ENCODE data around the gene PROK1. TPM values are rescaled to one million over a fixed set of nuclear protein-coding genes. Genes with fewer than 3 reads are reported as not detected.

PROK1 gene
- total RNA-seq, 1 experiment from 2014 or later, result not detected

DNA sequence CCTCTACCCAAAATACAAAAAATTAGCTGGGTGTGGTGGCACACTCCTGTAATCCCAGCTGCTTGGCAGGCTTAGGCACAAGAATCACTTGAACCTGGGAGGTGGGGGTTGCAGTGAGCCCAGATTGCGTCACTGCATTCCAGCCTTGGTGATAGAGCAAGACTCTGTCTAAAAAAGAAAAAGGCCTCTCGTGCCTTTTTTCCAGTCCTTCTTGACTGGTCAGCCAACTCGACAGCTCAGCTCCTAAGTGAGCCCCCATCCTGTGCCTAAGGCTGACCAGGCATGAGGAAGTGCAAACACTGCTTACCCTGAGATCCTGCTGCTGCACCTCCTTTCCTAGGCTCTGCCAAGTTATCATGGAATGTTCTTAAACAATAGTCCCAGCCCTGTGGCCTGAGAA lies 10.1 kb upstream of the PROK1 start:
- Histone ChIP-seq H3K36me3 (ENCODE audit: insufficient read depth, low read length, poor library complexity, severe bottlenecking) (no peaks in the 10 kb centered on the region), H3K4me3 (ENCODE audit: low read depth, low read length, poor library complexity, severe bottlenecking) (no peak overlapping the region), H3K4me1 (ENCODE audit: insufficient read depth, low read length, poor library complexity, severe bottlenecking) (no peaks in the 10 kb centered on the region), H3K27ac (ENCODE audit: low read depth, low read length, poor library complexity, severe bottlenecking) (no peak overlapping the region), H3K9me3 (ENCODE audit: low read depth, low read length, poor library complexity, severe bottlenecking) (no peaks in the 10 kb centered on the region), H3K27me3 (replicated peaks; ENCODE audit: insufficient read depth, low read depth, low read length, poor library complexity) (peaks cover 64% of the 10 kb centered on the region)
- no peak for DNase-seq (ENCODE audit: low spot score)
- BruUV-seq (replicated peaks), result no TSS peak
- intact Hi-C loops (cut with micrococcal nuclease; ENCODE audit: unreplicated experiment), result no loop called here
- ChIA-PET CTCF (no interaction called here), POLR2A (ENCODE audit: low non-redundant PET) (no interaction called here)
- TF ChIP-seq, protein P1, sequence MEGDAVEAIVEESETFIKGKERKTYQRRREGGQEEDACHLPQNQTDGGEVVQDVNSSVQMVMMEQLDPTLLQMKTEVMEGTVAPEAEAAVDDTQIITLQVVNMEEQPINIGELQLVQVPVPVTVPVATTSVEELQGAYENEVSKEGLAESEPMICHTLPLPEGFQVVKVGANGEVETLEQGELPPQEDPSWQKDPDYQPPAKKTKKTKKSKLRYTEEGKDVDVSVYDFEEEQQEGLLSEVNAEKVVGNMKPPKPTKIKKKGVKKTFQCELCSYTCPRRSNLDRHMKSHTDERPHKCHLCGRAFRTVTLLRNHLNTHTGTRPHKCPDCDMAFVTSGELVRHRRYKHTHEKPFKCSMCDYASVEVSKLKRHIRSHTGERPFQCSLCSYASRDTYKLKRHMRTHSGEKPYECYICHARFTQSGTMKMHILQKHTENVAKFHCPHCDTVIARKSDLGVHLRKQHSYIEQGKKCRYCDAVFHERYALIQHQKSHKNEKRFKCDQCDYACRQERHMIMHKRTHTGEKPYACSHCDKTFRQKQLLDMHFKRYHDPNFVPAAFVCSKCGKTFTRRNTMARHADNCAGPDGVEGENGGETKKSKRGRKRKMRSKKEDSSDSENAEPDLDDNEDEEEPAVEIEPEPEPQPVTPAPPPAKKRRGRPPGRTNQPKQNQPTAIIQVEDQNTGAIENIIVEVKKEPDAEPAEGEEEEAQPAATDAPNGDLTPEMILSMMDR (conservative IDR thresholded peaks at IDR 0.05; ENCODE audit: low read depth, low read length), result no peak
- TF ChIP-seq EZH2 (IDR thresholded peaks at IDR 0.05; ENCODE audit: borderline replicate concordance, low read depth, low read length, poor library complexity, severe bottlenecking), result no peak

DNA sequence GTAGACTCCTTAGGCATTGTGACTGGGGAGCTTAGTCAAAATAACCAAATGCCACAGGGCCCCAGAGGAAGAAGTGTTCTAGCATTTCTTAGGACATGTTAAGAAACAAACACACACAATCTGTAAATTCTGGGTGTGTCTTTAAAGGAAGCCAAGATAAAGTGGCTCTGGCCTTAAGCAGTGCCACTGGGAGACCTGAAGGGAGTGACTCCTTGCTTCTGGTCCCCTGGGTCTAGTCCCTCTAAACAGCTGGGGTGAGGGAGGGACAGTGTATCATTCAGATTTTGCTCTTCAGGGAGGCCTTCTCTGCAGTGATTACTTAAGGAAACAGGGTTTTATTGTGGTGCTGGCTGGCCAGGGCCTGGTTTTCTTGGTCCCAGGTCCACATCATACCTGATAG lies 9.1 kb upstream of the PROK1 start:
- ChIA-PET CTCF (no interaction called here), POLR2A (ENCODE audit: low non-redundant PET) (no interaction called here)
- H3K9me3 ChIP-seq (ENCODE audit: low read depth, low read length, poor library complexity, severe bottlenecking), result no peaks in the 10 kb centered on the region
- H3K36me3 ChIP-seq (ENCODE audit: insufficient read depth, low read length, poor library complexity, severe bottlenecking), result no peaks in the 10 kb centered on the region
- no peak for TF ChIP-seq EZH2 (IDR thresholded peaks at IDR 0.05; ENCODE audit: borderline replicate concordance, low read depth, low read length, poor library complexity, severe bottlenecking)
- TF ChIP-seq, protein P1 (conservative IDR thresholded peaks at IDR 0.05; ENCODE audit: low read depth, low read length), result no peak
- no peak overlapping the region for H3K4me3 ChIP-seq (ENCODE audit: low read depth, low read length, poor library complexity, severe bottlenecking)
- peaks cover 60% of the 10 kb centered on the region for H3K27me3 ChIP-seq (replicated peaks; ENCODE audit: insufficient read depth, low read depth, low read length, poor library complexity)
- H3K4me1 ChIP-seq (ENCODE audit: insufficient read depth, low read length, poor library complexity, severe bottlenecking), result no peaks in the 10 kb centered on the region
- no peak for DNase-seq (ENCODE audit: low spot score)
- no TSS peak for BruUV-seq (replicated peaks)
- no peak overlapping the region for H3K27ac ChIP-seq (ENCODE audit: low read depth, low read length, poor library complexity, severe bottlenecking)
- intact Hi-C loops (cut with micrococcal nuclease; ENCODE audit: unreplicated experiment), result no loop called here

DNA sequence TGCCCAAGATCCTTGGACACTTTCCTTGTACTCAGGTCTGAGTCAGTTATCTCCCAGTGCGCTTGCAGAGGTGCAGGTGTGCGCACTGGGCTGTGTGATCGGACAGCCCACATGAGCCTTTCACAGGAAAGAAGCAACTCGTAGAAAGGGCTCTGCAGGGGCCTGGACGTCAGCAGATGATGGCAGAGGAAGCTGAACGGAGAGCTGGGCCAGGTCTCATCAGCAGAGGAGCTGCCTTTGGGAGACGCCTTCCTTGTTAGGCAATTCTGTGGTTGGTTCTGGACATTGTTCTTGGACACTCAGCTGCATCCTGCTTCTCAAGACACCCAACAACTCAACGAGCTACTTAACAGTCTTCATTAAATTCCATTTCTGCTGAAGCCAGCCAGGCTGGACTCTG lies 7.5 kb upstream of the PROK1 start:
- no peak for DNase-seq (ENCODE audit: low spot score)
- no peak overlapping the region for H3K27ac ChIP-seq (ENCODE audit: low read depth, low read length, poor library complexity, severe bottlenecking)
- no peak overlapping the region for H3K4me3 ChIP-seq (ENCODE audit: low read depth, low read length, poor library complexity, severe bottlenecking)
- H3K36me3 ChIP-seq (ENCODE audit: insufficient read depth, low read length, poor library complexity, severe bottlenecking), result no peaks in the 10 kb centered on the region
- ChIA-PET POLR2A (ENCODE audit: low non-redundant PET) (no interaction called here), CTCF (no interaction called here)
- BruUV-seq (replicated peaks), result no TSS peak
- intact Hi-C loops (cut with micrococcal nuclease; ENCODE audit: unreplicated experiment), result no loop called here
- peaks cover 68% of the 10 kb centered on the region for H3K27me3 ChIP-seq (replicated peaks; ENCODE audit: insufficient read depth, low read depth, low read length, poor library complexity)
- TF ChIP-seq, protein P1 (conservative IDR thresholded peaks at IDR 0.05; ENCODE audit: low read depth, low read length), result no peak
- TF ChIP-seq EZH2 (IDR thresholded peaks at IDR 0.05; ENCODE audit: borderline replicate concordance, low read depth, low read length, poor library complexity, severe bottlenecking), result no peak
- no peaks in the 10 kb centered on the region for H3K9me3 ChIP-seq (ENCODE audit: low read depth, low read length, poor library complexity, severe bottlenecking)
- H3K4me1 ChIP-seq (ENCODE audit: insufficient read depth, low read length, poor library complexity, severe bottlenecking), result no peaks in the 10 kb centered on the region

All from A673 (cell line).